ENCODE results near the gene C2orf74. TPM values are rescaled to one million over a fixed set of nuclear protein-coding genes. Genes with fewer than 3 reads are reported as not detected.

C2orf74 gene
- total and polyA plus RNA-seq, 10 donors = 9.4 to 36.7 (median 24.1) TPM

DNA sequence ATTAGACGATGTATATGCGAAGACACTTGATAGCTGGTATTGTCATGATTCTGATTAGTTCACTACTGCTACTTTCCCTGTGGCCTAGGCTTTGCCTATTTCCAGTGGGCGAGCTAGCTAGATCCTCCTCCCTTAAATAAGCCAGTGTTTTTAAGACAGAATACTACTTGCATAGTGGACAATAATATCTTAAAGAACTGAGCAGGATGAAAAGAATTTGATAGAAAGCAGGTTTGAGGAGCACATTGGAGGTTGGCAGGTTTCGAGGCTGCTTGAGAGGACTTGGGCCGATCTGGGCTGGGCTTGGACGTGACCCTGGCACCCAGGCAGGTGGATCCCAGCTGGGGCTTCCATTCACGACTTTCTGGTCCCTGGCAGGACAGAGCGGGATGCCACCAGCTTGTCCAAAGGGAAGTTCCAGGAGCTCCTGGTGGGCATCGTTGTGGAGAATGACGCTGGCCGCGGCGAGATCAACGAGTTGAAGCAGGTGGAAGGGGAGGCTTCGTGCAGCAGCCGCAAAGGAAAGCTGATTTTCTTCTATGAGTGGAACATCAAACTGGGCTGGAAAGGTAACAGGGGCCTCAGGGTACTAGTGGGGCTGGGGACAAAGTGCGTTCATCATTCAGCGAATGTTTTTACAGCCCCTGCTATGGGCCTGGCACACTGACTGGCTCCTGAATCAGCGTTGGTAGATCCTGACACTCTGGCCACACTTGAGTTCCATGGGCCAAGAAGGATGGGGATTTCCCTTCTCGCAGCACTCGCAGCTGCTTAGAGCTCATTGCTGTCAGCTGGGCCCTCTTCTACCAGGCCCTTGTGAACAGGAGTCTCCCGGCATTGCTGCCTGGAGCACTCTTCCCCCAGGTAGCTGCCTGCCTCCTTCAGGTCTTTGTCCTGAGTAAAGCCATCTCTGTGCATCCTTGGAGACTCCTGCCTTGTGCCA lies 16.9 kb downstream of the C2orf74 start:
- TF ChIP-seq POLR2AphosphoS5 (IDR thresholded peaks at IDR 0.05) (peak in 1 of 3 donors; percentile 5), POLR2A (IDR thresholded peaks at IDR 0.05) (no peak), CTCF (IDR thresholded peaks at IDR 0.05 in 8 of 11, conservative IDR thresholded peaks at IDR 0.05 in 3 of 11) (no peak)
- intact Hi-C loops (cut with DNase I; ENCODE audit: low total_unique reads) = no loop called here
- H3K27ac ChIP-seq = peak overlapping the region; percentile 93 to 99 (median 99)
- H3K9me3 ChIP-seq = no peaks in the 10 kb centered on the region
- H3K27me3 ChIP-seq (replicated peaks in 1 of 7) = no peaks in the 10 kb centered on the region
- peak overlapping the region in 4 of 8 donors; percentile 82 to 85 (median 82) for H3K4me3 ChIP-seq
- peaks cover 26 to 69% (median 54%) of the 10 kb centered on the region in 6 donors for H3K4me1 ChIP-seq
- 79 to 90% (median 87%) methylated on average over 21 to 22 of the region's 22 CpGs for WGBS, 5 donors
- peak; percentile 81 for DNase-seq
- H3K36me3 ChIP-seq = peaks cover 0 to 51% (median 39%) of the 10 kb centered on the region in 6 donors

GRCh38 chr2:61179701-61180639 lies 18.0 kb downstream of the C2orf74 start:
- WGBS, 5 donors = 72 to 80% (median 77%) methylated on average over 14 of the region's 14 CpGs
- Histone ChIP-seq H3K27me3 (replicated peaks in 1 of 7) (no peaks in the 10 kb centered on the region), H3K4me1 (peaks cover 26 to 79% (median 54%) of the 10 kb centered on the region in 6 donors), H3K27ac (peak overlapping the region in 5 of 8 donors; percentile 6 to 98 (median 22)), H3K9me3 (no peaks in the 10 kb centered on the region), H3K36me3 (peaks cover 0 to 62% (median 47%) of the 10 kb centered on the region in 6 donors), H3K4me3 (peak overlapping the region in 2 of 8 donors; percentile 83 to 85)
- no peak for DNase-seq
- intact Hi-C loops (cut with DNase I; ENCODE audit: low total_unique reads) = no loop called here
- TF ChIP-seq CTCF (IDR thresholded peaks at IDR 0.05 in 8 of 11, conservative IDR thresholded peaks at IDR 0.05 in 3 of 11) = no peak
- peak in 2 of 3 donors; percentile 5 to 8 for TF ChIP-seq POLR2AphosphoS5 (IDR thresholded peaks at IDR 0.05)

- H3K27ac ChIP-seq = peak overlapping the region in 2 of 8 donors; percentile 28 to 53
- no peaks in the 10 kb centered on the region for H3K9me3 ChIP-seq
- DNase-seq = no peak
- intact Hi-C loops (cut with DNase I; ENCODE audit: low total_unique reads) = no loop called here
- H3K27me3 ChIP-seq (replicated peaks in 1 of 7) = no peaks in the 10 kb centered on the region
- H3K4me3 ChIP-seq = peak overlapping the region in 1 of 8 donors; percentile 83
- peaks cover 26 to 82% (median 54%) of the 10 kb centered on the region in 6 donors for H3K4me1 ChIP-seq
- TF ChIP-seq CTCF (IDR thresholded peaks at IDR 0.05 in 8 of 11, conservative IDR thresholded peaks at IDR 0.05 in 3 of 11) = no peak
- TF ChIP-seq POLR2AphosphoS5 (IDR thresholded peaks at IDR 0.05) = no peak
- no peak for TF ChIP-seq POLR2A (IDR thresholded peaks at IDR 0.05)
- 76 to 93% (median 90%) methylated on average over 6 of the region's 6 CpGs for WGBS, 5 donors
- peaks cover 0 to 69% (median 55%) of the 10 kb centered on the region in 6 donors for H3K36me3 ChIP-seq
These were observed 18.7 kb downstream of the C2orf74 start for GRCh38 chr2:61180686-61181085.
